ENCODE data around the gene ZNF136. TPM values are rescaled to one million over a fixed set of nuclear protein-coding genes. Genes with fewer than 3 reads are reported as not detected.
A peak's percentile ranks its signal among the peaks of the same experiment; 100 is the strongest.

Gene ZNF136
- total RNA-seq, 4 donors from 2014 or later = 1.4 to 2.2 (median 1.8) TPM

GRCh38 chr19:12140545-12141404, 22.1 kb upstream of the ZNF136 start:
- Histone ChIP-seq H3K9me3 (no peaks in the 10 kb centered on the region), H3K4me1 (peaks cover 4 to 16% of the 10 kb centered on the region in 2 donors), H3K4me3 (peak overlapping the region; percentile 84 to 96 (median 90)), H3K27me3 (no peaks in the 10 kb centered on the region), H3K27ac (peak overlapping the region in 3 of 4 donors; percentile 74 to 81 (median 77)), H3K36me3 (peaks cover 0 to 19% of the 10 kb centered on the region in 2 donors)
- TF ChIP-seq CTCF (IDR thresholded peaks at IDR 0.05 in 4 of 5, conservative IDR thresholded peaks at IDR 0.05 in 1 of 5) (peak; percentile 93 to 97 (median 94)), POLR2A (IDR thresholded peaks at IDR 0.05) (no peak)
- intact Hi-C loops (cut with DNase I; ENCODE audit: low total_unique reads) = loop anchor here (1.0 to 2.0 kb wide), 9 partner anchors 50 to 343 kb away; partner anchors contain the start of genes ZNF433 and ZNF844
- ATAC-seq (peak; percentile 83 to 84), DNase-seq (peak; percentile 73 to 83)
- in situ Hi-C loops (cut with MboI; ENCODE audit: low sequenced_read_pairs in 4 of 4) = loop anchor here (5.0 to 25.0 kb wide), 7 partner anchors 78 to 346 kb away; partner anchors contain the start of genes ZNF491 (in 3 of the 4), ZNF69 (in 1 of the 4), ZNF844 (in 1 of the 4) and ZNF878 (in 1 of the 4)

GRCh38 chr19:12141405-12141736, 21.5 kb upstream of the ZNF136 start:
- H3K27me3 ChIP-seq = no peaks in the 10 kb centered on the region
- H3K4me3 ChIP-seq = no peak overlapping the region
- peaks cover 0 to 21% of the 10 kb centered on the region in 2 donors for H3K36me3 ChIP-seq
- intact Hi-C loops (cut with DNase I; ENCODE audit: low total_unique reads) = loop anchor here (1.0 to 2.0 kb wide), 4 partner anchors 51 to 260 kb away; no protein-coding TSS in a partner anchor
- no peaks in the 10 kb centered on the region for H3K9me3 ChIP-seq
- H3K27ac ChIP-seq = no peak overlapping the region
- TF ChIP-seq CTCF (IDR thresholded peaks at IDR 0.05 in 4 of 5, conservative IDR thresholded peaks at IDR 0.05 in 1 of 5) (peak in 1 of 5 experiments; percentile 9), POLR2A (IDR thresholded peaks at IDR 0.05) (no peak)
- ATAC-seq (no peak), DNase-seq (no peak)
- in situ Hi-C loops (cut with MboI; ENCODE audit: low sequenced_read_pairs in 4 of 4) = loop anchor here (5.0 to 25.0 kb wide), 7 partner anchors 79 to 347 kb away; partner anchors contain the start of genes ZNF491 (in 3 of the 4), ZNF69 (in 1 of the 4), ZNF844 (in 1 of the 4) and ZNF878 (in 1 of the 4)
- H3K4me1 ChIP-seq = peaks cover 4 to 16% of the 10 kb centered on the region in 2 donors

- DNase-seq = no peak
- intact Hi-C loops (cut with DNase I; ENCODE audit: low total_unique reads) (no loop called here), in situ Hi-C loops (cut with MboI; ENCODE audit: low sequenced_read_pairs in 4 of 4) (loop anchor here in 3 of 4 donors (10.0 to 25.0 kb wide), 4 partner anchors 91 to 351 kb away; partner anchors contain the start of genes ZNF491 (in 2 of the 3), ZNF69 (in 1 of the 3) and ZNF878 (in 1 of the 3))
- H3K36me3 ChIP-seq = peaks cover 0 to 20% of the 10 kb centered on the region in 2 donors
- H3K27ac ChIP-seq = no peak overlapping the region
- peaks cover 4 to 7% of the 10 kb centered on the region in 2 donors for H3K4me1 ChIP-seq
- ATAC-seq = no peak
- H3K9me3 ChIP-seq = no peaks in the 10 kb centered on the region
- H3K4me3 ChIP-seq = no peak overlapping the region
- TF ChIP-seq POLR2A (IDR thresholded peaks at IDR 0.05) (no peak), CTCF (IDR thresholded peaks at IDR 0.05 in 4 of 5, conservative IDR thresholded peaks at IDR 0.05 in 1 of 5) (no peak)
- H3K27me3 ChIP-seq = no peaks in the 10 kb centered on the region
These were observed 17.5 kb upstream of the ZNF136 start for GRCh38 chr19:12145348-12145747.

- DNase-seq = no peak
- peak overlapping the region in 2 of 4 donors; percentile 64 to 71 for H3K27ac ChIP-seq
- peaks cover 0 to 3% of the 10 kb centered on the region in 2 donors for H3K4me1 ChIP-seq
- peaks cover 0 to 30% (median 10%) of the 10 kb centered on the region in 3 donors for H3K27me3 ChIP-seq
- intact Hi-C loops (cut with DNase I; ENCODE audit: low total_unique reads) = no loop called here
- TF ChIP-seq CTCF (IDR thresholded peaks at IDR 0.05 in 4 of 5, conservative IDR thresholded peaks at IDR 0.05 in 1 of 5) (no peak), POLR2A (IDR thresholded peaks at IDR 0.05) (no peak)
- no peaks in the 10 kb centered on the region for H3K36me3 ChIP-seq
- H3K4me3 ChIP-seq = peak overlapping the region; percentile 64 to 87 (median 70)
- in situ Hi-C loops (cut with MboI; ENCODE audit: low sequenced_read_pairs in 4 of 4) = no loop called here
- H3K9me3 ChIP-seq = no peaks in the 10 kb centered on the region
- ATAC-seq = no peak
These were observed 7.5 kb upstream of the ZNF136 start for GRCh38 chr19:12155324-12155860.
